ENCODE results near the gene SLC34A1.

SLC34A1 gene

GRCh38 chr5:177388521-177389052, 4.4 kb downstream of the SLC34A1 start:
- DNase-seq: no peak
- H3K9me3 ChIP-seq (ENCODE audit: severe bottlenecking): no peaks in the 10 kb centered on the region

GRCh38 chr5:177389241-177390169, 5.3 kb downstream of the SLC34A1 start:
- H3K9me3 ChIP-seq (ENCODE audit: severe bottlenecking): no peaks in the 10 kb centered on the region
- H3K27ac ChIP-seq: no peak overlapping the region
- no peak for DNase-seq
- no peak for TF ChIP-seq CTCF (IDR thresholded peaks at IDR 0.05; ENCODE audit: low read depth, low read length)
- H3K36me3 ChIP-seq: no peaks in the 10 kb centered on the region
- H3K4me3 ChIP-seq (ENCODE audit: low read depth, low read length): no peak overlapping the region
- H3K27me3 ChIP-seq (ENCODE audit: insufficient read depth, low read depth, severe bottlenecking): no peaks in the 10 kb centered on the region

More at GRCh38 chr5:177388521-177389052, 4.4 kb downstream of the SLC34A1 start:
- Histone ChIP-seq H3K27me3 (ENCODE audit: insufficient read depth, low read depth, severe bottlenecking) (no peaks in the 10 kb centered on the region), H3K36me3 (no peaks in the 10 kb centered on the region), H3K4me3 (ENCODE audit: low read depth, low read length) (no peak overlapping the region), H3K27ac (no peak overlapping the region)
- TF ChIP-seq CTCF (IDR thresholded peaks at IDR 0.05; ENCODE audit: low read depth, low read length): no peak

GRCh38 chr5:177390363-177391300, 6.4 kb downstream of the SLC34A1 start:
- peak overlapping the region; percentile 48; the same call in 1 of the 2 replicates for H3K27ac ChIP-seq
- no peaks in the 10 kb centered on the region for H3K9me3 ChIP-seq (ENCODE audit: severe bottlenecking)
- H3K27me3 ChIP-seq (ENCODE audit: insufficient read depth, low read depth, severe bottlenecking): no peaks in the 10 kb centered on the region
- no peak overlapping the region for H3K4me3 ChIP-seq (ENCODE audit: low read depth, low read length)
- no peaks in the 10 kb centered on the region for H3K36me3 ChIP-seq
- peak; percentile 79 for DNase-seq
- TF ChIP-seq CTCF (IDR thresholded peaks at IDR 0.05; ENCODE audit: low read depth, low read length): peak; percentile 75

GRCh38 chr5:177392765-177393164, 8.5 kb downstream of the SLC34A1 start:
- no peak for TF ChIP-seq CTCF (IDR thresholded peaks at IDR 0.05; ENCODE audit: low read depth, low read length)
- H3K9me3 ChIP-seq (ENCODE audit: severe bottlenecking): no peaks in the 10 kb centered on the region
- H3K36me3 ChIP-seq: no peaks in the 10 kb centered on the region
- H3K4me3 ChIP-seq (ENCODE audit: low read depth, low read length): no peak overlapping the region
- H3K27ac ChIP-seq: no peak overlapping the region
- DNase-seq: no peak
- H3K27me3 ChIP-seq (ENCODE audit: insufficient read depth, low read depth, severe bottlenecking): no peaks in the 10 kb centered on the region

GRCh38 chr5:177393206-177393765, 9.1 kb downstream of the SLC34A1 start:
- H3K9me3 ChIP-seq (ENCODE audit: severe bottlenecking): no peaks in the 10 kb centered on the region
- TF ChIP-seq CTCF (IDR thresholded peaks at IDR 0.05; ENCODE audit: low read depth, low read length): no peak
- no peaks in the 10 kb centered on the region for H3K36me3 ChIP-seq
- no peak overlapping the region for H3K27ac ChIP-seq
- no peak overlapping the region for H3K4me3 ChIP-seq (ENCODE audit: low read depth, low read length)
- H3K27me3 ChIP-seq (ENCODE audit: insufficient read depth, low read depth, severe bottlenecking): no peaks in the 10 kb centered on the region
- no peak for DNase-seq
